Adrenal gland (tissue), 5 donors: ENCODE results near the gene H6PD.

Experiments used
- POLR2A ChIP-seq, 2 donors: fragments of 450-650 bp; IDR thresholded peaks; one replicate each; pipeline ENCODE4 v1.6.1; 2017; ENCODE audit warnings: antibody characterized with exemption in 2 of 2, mild to moderate bottlenecking in 2 of 2, moderate library complexity in 1 of 2
- TF ChIP-seq, protein P1 (sequence below), 6 experiments: fragments of 450-650 bp in 4 of 6; fragments of 200-600 bp in 2 of 6; sonication (generic) in 1 of 6; IDR thresholded peaks; 1 replicate in 5 of 6; 2 replicates in 1 of 6; pipeline versions ENCODE4 v1.5.1 to v1.8.0; 2016 to 2021; ENCODE audit warnings: antibody characterized with exemption in 6 of 6, mild to moderate bottlenecking in 2 of 6, moderate library complexity in 1 of 6
- donor health status: DM: no; HTN: no; CAD: no.

DNA sequence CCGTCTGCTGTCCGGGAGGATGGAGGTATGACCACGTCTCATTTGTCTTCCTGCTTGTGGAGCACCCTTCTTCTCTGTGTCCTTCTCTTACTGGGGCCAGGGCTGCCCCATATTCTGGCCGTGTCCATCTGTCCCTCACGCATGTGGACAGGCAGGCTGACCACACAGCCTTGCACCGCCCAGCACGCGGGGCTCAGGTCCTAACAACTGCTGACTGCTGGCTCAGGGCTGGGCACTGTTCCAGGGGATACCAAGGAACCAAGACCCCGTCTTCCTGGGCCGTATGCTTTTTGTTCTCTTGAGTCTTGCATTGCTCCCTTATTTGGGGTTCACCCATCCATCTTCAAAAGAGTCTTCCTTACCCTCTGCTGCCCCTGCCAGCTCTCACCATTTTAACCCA is 40.6 kb downstream of the H6PD start:
- TF ChIP-seq, protein P1, sequence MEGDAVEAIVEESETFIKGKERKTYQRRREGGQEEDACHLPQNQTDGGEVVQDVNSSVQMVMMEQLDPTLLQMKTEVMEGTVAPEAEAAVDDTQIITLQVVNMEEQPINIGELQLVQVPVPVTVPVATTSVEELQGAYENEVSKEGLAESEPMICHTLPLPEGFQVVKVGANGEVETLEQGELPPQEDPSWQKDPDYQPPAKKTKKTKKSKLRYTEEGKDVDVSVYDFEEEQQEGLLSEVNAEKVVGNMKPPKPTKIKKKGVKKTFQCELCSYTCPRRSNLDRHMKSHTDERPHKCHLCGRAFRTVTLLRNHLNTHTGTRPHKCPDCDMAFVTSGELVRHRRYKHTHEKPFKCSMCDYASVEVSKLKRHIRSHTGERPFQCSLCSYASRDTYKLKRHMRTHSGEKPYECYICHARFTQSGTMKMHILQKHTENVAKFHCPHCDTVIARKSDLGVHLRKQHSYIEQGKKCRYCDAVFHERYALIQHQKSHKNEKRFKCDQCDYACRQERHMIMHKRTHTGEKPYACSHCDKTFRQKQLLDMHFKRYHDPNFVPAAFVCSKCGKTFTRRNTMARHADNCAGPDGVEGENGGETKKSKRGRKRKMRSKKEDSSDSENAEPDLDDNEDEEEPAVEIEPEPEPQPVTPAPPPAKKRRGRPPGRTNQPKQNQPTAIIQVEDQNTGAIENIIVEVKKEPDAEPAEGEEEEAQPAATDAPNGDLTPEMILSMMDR (IDR thresholded peaks at IDR 0.05) = no peak
- no peak for TF ChIP-seq POLR2A (IDR thresholded peaks at IDR 0.05)
